HT-29 (cell line): ENCODE data around the gene MUC21. TPM values are rescaled to one million over a fixed set of nuclear protein-coding genes. Genes with fewer than 3 reads are reported as not detected.

ENCODE experiments used
- DNase-seq: peaks from one replicate; pipeline ENCODE4 v3.0.0-alpha.2; 2015; ENCODE audit warnings: low spot score
- total RNA-seq: library from RNA; depleted of rRNA; stranded (reverse); fragments of >200 nt; shearing (Covaris generic); gene quantifications from 2 replicates; pipeline ENCODE4 v1.2.3, GENCODE V29; 2014; rRNA removed

Gene MUC21
- not detected in 2 replicates for total RNA-seq

DNA sequence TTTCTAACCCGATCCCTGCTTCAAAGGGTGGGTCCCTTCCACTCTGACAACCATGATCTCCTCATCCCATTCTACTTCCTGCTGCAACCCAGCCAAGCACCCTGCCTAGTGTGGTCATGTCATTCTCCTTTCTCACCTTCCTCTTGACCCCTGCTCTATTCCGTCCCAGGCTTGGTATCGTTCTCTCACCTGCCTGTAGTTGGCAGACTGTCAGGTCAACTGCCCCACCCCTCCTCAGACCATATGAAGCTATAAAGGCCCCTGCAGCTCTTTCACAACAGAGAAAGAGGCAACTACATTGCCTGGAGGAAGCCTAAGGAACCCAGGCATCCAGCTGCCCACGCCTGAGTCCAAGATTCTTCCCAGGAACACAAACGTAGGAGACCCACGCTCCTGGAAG, at the start of gene MUC21:
MUC21 (plus strand) TSS at position 280 of the 400 bp plus-strand sequence. CDS start 241 bp downstream, outside the sequence.
- DNase-seq = peak; percentile 7

DNA sequence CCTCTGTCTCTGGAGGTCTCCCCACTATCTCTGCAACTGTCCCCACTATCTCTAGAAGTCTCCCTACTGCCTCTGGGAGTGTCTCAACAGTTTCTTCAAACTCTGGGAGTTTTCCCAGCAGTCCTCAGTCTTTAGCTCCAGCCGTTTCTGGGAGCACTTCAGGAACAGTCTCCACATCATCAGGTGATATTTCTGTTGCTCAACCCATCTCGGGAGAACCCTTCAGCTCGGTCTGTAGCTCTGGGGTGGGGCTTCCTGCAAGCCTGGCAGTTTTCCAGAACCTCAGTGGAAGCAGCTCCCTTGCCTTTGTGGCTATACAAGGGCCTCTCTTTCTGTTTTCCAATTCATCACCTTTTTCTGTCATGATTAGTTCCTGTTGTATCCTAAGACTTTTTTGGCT, 48.5 kb upstream of the MUC21 start:
- peak; percentile 68 for DNase-seq

DNA sequence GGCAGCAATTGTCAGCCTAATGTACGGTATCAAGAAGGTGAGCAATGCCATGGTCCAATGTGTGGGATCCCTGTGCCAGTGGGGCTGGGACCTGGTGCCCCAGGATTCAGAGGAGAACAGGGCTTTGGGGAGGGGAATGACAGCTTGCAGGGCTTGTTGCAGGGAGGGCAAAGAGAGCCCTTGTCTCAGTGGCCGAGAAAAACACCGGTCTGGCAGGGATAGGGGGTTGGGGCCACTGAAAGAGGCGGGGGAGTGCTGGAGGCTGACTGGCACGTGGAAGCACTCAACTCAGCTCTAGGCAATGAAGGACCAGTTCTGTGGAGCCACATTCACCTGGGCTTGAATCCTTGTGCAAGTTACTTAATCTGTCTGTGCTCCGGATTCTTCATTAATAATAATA, 46.3 kb upstream of the MUC21 start:
- no peak for DNase-seq

DNA sequence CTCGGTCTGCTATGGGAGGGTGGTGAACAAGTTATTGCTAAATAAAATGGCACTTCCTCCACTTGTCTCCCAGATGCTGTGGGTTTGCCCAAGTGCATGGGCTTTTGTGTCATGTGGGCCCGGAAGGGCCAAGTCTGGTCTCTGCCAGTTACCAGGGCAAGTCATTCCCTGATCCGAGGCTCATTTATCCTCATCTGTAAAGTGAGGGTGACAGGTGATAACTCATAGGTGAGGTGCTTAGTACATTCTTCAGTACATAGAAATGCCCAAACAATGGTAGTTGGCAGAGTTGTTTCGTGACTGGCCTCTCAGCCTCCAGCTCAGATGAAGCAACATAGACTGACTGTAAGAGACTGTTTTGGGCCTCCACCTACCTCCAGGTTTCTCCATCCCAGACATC, 44.8 kb upstream of the MUC21 start:
- no peak for DNase-seq

- DNase-seq = no peak
Measured at GRCh38 chr6:30939473-30939872, 44.0 kb upstream of the MUC21 start.

- no peak for DNase-seq
Measured at GRCh38 chr6:30940361-30940986, 43.0 kb upstream of the MUC21 start, which contains the start of gene MUCL3. Gene MUCL3 (plus strand): TSS chr6:30940973. CDS start chr6:30941000, 27 bp downstream.

- peak; percentile 87 for DNase-seq
Measured at GRCh38 chr6:30942338-30943060, 41.0 kb upstream of the MUC21 start.

DNA sequence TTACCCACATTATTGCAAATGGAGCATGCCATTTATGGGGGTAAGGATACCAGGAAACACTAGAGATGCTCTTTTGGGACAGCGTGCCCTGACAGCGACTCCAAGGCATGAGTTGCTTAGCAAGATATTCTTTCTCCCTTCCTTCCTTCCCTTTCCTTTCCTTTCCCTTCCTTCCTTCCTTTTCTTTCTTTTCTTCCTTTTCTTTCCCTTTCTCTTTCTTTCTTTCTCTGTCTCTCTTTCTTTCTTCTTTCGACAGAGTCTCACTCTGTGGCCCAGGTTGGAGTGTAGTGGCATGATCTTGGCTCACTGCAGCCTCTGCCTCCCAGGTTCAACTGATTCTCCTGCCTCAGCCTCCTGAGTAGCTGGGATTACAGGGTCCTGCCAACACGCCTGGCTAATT, 39.5 kb upstream of the MUC21 start:
- no peak for DNase-seq

- DNase-seq = no peak
Measured at GRCh38 chr6:30945281-30945680, 38.2 kb upstream of the MUC21 start.

DNA sequence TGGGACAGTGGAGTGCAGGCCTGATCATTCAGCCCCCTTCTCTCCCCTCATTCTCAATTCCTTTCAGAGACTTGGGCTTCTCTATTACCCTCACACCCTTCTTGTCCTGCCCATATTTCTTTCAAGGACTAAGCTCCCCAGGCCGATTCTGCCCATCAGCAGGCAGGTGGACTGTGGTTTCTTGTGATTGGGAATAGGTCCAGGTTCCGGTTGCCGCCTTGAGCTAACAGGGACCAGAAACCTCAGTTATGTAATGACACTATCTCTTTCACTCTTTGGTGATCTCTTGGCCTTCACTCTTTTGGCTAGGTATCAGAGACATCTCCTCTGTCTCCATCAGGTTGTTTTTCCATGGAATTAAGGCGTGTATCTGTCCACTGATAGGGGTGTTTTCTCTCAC, 36.3 kb upstream of the MUC21 start:
- DNase-seq = no peak

- DNase-seq = no peak
Measured at GRCh38 chr6:30948811-30949210, 34.7 kb upstream of the MUC21 start.

DNA sequence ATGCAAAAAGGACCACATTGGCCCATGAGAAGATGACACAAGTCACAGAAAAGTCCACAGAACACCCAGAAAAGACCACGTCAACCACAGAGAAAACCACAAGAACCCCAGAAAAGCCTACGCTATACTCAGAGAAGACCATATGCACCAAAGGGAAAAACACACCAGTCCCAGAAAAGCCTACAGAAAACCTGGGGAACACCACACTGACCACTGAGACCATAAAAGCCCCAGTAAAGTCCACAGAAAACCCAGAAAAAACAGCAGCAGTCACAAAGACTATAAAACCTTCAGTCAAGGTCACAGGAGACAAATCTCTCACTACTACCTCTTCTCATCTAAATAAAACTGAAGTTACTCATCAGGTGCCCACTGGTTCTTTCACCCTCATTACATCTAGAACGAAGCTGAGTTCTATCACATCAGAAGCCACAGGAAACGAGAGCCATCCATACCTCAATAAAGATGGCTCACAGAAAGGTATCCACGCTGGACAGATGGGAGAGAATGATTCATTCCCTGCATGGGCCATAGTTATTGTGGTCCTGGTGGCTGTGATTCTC, 31.5 kb upstream of the MUC21 start:
- no peak for DNase-seq

GRCh38 chr6:30954631-30955366, 28.7 kb upstream of the MUC21 start:
- no peak for DNase-seq

- peak; percentile 62 for DNase-seq
Measured at GRCh38 chr6:30955367-30956042, 28.0 kb upstream of the MUC21 start.

GRCh38 chr6:30957716-30958115, 25.8 kb upstream of the MUC21 start:
- DNase-seq = no peak

DNA sequence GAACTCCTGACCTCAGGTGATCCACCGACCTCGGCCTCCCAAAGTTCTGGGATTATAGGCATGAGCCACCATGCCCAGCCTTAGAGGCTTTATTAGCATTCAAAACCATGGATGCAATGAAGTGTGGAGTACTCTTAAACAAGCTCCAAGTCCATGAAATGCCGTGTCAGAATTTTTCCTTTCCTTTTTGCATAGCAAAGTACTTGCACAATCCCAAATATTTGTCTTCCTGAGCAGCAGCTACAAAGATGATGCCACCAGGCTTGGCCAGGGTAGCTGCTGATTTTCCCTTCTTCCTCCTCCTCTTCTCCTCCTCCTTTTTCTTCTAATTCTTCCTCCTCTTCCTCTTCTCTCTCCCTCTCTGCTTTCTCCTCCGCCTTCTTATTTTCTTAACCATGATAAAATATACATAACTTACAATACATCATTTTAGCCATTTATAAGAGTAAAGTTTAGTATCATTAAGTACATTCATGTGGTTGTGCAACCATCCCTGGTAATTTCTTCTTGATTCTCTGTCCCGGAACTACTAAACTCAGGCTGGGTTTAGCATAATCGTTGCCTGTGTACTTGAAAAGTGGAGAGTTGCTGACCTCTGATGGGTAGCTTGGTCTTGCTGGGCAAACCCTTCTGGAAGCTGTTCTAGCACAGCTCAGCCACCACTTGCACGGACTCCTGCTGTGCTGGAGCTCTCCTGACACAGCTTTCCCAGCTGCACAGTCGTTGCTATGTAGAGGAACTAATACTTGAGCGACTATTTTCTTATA, 22.4 kb upstream of the MUC21 start:
- DNase-seq = no peak

GRCh38 chr6:30962716-30963115, 20.8 kb upstream of the MUC21 start:
- DNase-seq = no peak

DNA sequence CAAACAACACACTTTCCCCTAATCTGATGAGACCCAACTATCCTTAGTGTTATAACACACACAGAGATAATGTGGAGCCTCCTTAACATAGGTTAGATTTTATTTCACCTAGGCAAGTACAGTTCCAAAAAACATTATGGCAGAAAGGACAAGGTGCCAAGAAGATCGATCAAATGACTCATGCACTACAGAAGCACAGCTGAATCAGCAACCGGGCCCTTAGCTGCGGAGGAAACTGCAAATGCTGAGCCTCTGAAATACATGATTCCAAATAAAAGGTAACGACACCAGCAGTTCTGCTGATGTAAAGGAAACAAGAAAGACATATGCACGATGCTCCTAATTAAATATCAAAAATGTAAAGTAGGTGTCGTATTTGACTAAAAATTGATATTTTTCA, 19.9 kb upstream of the MUC21 start:
- no peak for DNase-seq

GRCh38 chr6:30964075-30964474, 19.4 kb upstream of the MUC21 start:
- DNase-seq = no peak

DNA sequence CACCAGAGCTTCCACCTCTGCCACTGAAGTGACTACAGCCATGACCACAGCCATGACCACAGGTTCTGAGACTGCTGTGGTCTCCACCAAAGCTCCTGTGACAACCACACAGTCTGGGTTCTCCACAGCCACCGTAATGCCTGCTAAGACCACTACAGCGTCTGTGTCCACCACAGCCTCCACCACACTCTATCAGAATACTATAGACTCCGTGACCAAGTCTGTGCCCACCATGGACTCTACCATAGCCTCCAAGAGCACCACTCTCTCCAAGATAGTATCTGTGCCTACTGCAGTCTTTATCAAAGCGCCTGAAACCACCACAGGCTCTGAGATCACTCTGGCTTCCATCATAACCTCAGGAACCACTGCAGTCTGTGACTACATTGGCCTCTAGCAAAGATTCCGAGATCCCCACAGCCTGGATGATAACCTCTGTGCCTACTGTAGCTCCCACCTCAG, 18.3 kb upstream of the MUC21 start:
- DNase-seq = no peak

DNA sequence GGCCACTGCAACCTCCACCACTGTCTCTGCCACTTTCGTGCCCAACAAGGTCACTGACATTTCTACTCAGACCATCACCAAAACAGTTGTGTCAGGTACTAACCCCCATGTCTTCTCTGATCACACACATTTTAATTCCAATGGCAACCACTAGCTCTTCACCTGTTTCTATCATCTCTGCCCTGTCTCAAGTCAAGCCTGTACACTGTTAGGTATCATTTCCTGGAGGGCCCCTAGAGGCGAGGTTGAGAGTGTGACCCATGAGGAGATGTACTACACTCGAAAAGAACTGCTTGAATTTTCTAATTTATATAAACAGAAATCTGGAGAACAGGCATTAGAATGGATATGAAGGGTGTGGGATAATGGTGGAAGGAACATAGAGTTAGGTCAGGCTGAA, 17.4 kb upstream of the MUC21 start:
- DNase-seq = no peak
